Dermis blood vessel endothelial cell (primary cell): ENCODE measurements around the gene MAP2K4. TPM values are rescaled to one million over a fixed set of nuclear protein-coding genes. Genes with fewer than 3 reads are reported as not detected.
A peak's percentile ranks its signal among the peaks of the same experiment; 100 is the strongest.

Experiments used
- DNase-seq: peaks from one replicate; pipeline ENCODE4 v3.0.0; 2010
- total RNA-seq: library from RNA; depleted of rRNA; stranded (reverse); fragments of >200 nt; gene quantifications from 2 replicates; pipeline ENCODE4 v1.2.3, GENCODE V29; 2014

MAP2K4 gene
- total RNA-seq, 1 donor from 2014 or later, result 28.1 TPM

DNA sequence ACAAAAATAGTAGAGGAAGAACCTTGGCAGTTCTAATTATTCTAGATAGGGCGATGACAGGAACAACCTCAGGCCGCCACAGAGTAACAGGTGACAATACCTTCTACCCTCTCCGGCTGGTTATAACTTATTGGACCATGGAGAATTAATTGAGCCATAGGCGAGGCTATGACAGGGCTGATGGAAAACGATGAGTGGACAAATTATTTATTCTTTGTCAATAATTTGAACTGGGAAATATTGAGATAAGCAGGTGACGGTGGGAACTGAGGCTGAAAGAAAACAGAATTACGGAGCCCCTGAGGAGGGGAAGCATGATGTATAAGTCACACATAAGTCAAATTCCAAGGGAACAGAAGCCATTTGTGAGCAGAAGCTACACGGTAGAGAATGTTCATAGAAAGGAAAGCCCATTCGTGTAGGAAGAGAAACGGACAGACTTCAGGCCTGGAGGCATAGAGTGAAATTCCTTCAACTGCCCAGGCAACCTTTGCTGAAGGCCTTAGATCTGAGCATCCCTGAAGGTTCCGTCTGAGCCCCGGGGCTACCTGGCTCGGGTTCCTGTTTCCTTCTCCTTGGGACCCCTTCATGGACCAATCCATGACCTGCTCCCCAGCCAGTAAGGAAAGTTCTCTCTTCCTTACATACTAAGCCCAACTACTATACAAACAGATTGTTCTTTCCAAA lies 158.1 kb downstream of the MAP2K4 start:
- no peak for DNase-seq

DNA sequence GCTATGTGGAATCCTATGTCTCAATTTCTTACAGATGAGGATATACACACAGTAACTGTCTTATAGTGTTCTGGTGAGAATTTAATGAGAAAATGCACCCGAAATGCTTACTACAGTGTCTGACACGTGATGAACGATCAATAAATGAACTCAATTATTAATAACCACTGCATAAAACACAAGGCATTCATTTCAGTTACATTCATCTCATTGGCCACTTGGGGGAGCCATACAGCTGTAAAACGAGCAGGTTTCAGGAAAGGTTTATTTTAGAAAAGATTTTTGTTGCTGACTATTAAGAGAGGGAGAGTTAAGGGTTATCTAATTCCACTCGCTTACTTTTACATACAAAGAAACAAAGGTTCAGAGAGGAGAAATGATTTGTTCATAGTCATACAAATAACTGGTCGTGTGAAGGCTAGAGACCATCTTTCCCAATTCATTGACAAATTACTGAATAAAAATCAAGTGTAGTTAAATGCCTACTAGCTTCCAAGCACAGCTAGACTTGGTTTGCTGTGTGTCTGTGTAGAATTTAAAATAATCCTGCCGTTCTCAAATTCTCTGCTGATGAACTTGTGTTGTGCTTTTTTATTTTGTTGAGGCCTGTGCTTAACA lies 160.1 kb downstream of the MAP2K4 start:
- peak; percentile 72 for DNase-seq

DNA sequence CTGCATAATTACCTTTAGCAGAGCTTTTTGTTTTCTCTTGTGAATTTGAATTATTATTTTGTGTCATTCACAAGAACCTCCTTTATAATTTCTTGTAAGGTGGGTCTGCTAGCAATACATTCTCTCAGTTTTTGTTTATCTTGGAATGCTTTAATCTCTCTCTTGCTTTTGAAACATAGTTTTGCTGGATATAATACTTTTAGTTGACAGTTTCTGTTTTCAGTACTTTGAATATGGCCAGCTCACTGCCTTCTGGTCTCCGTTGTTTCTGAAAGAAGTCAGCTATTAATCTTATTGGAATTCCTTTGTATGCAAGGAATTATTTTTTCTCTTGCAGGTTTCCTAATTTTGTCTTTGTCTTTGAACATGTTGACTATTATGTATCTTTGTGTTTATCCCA lies 167.0 kb downstream of the MAP2K4 start:
- no peak for DNase-seq

DNA sequence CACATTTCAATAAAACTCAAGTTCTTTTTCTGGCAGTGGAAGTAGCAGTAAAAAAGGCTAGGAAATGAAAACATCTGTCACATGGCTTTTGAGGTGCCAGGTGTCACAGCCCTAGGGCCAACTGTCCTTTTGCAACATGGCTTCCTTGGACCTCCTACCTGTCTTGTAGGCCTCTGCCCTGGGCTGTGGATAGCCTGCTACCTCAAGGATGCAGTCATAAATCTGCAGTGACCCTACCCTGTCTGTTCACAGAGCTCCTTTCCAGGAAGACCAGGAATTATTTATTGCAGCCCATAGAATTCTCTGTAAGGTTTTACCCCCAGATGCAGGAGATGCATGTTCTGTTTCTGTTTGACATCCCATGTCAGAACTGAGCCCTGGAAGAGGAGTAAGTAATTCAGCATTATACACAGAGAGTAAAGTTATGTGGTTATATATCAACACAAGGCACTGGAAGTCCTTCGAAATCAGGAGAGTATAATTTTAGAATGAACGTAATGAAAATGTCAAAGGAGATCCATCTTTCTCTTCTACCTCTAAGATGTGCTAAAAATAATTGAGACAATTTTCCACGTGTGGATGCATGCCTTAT lies 172.6 kb downstream of the MAP2K4 start:
- no peak for DNase-seq

Other genes starting within 250 kb of the MAP2K4 start
- 6.8 and 8.2 TPM in 2 replicates for gene ZNF18, start 23.4 kb upstream of the MAP2K4 start, total RNA-seq